GM19438 (cell line): ENCODE measurements around the gene LPP.

Source experiments
- ATAC-seq: cut with Tn5 transposase; IDR thresholded peaks from one replicate; pipeline ENCODE4 v1.9.1; 2021; ENCODE audit warnings: low read depth; ENCODE audit not compliant: unreplicated experiment

Gene LPP

GRCh38 chr3:188707381-188708288 is 553.7 kb downstream of the LPP start:
- no peak for ATAC-seq

DNA sequence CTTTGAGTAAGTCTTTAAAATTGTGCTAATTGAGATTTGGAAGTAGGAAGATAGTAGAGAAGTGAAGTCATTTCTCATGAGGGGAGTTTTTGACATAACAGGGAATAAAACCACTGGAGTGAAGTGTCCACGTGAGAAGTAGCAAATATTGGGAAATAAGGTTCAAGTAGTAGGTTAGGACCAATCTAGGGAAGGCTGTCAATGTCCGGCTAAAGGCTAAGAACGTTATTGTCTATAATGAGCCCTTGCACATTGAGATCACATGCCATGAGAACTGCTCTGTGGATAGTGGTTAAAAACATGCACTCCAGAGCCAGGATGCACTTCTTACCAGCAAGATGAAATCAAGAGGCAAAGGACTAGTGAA is 557.9 kb downstream of the LPP start:
- no peak for ATAC-seq

DNA sequence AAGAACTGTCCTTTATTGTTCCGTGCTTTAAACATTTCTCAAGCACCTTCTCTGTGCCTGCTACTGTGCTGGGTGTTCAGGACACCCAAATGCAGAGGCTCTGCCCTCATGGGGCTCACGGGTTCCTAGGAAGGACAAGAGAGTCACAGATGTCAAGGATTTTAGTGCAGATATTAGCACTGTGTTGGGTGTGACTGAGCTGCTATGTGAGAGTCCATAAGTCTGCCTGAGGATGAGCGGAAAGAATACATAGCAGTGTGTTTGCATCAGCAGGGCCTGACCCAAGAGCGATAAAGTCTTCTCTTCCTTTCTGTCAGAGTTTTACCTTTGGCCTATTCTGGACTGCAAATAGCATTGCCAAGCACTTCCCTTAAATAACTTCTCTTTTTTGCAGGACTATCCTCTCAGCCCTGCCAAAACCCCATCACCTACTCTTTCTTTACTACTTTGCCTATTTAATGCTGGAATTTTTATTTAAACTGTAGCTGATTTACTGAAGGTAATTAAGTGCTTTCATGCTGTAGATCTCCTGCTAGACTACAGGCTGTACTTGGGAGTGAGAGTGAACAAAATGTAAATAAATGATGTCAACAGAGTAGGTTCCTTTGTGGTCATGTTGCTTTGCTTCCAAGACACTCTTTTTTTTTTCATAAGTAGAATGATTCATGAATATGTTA is 558.4 kb downstream of the LPP start:
- ATAC-seq = no peak

DNA sequence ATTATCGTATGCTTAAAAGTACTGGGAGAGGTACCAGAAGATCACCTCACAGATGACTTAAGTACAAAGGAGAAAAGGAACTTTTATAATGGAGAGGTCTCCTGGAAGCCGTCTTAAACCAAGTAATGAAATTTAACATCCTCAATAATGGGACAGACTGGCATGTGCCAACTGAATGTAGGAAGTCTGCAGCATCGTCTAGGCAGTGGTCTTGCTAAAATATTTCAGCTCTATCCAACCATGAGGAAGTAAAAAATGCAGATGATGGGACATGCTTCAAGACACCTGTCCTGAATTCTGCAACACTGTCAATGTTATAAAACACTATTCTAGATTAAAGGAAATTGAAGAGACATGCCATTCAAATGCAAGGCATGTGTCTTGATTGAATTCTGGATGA is 559.0 kb downstream of the LPP start:
- ATAC-seq = no peak

DNA sequence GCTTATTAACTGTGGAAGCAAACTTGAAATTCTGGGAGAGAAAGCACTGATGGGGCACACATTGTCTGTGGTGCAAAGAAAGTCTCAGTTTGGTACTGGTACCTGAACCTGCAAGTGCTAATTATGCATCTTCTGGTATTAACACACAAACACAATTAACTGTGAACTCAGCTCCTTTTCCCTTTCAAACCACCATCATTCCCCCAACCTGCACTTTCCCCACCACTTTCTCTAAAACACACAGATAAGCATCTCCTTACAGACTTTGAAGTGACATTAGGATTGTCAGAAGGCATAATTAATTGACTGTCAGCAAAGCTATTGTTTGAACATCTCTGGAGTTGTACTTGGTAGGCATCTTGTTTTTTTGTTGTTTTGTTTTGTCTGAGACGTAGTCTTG is 565.6 kb downstream of the LPP start:
- ATAC-seq = no peak

DNA sequence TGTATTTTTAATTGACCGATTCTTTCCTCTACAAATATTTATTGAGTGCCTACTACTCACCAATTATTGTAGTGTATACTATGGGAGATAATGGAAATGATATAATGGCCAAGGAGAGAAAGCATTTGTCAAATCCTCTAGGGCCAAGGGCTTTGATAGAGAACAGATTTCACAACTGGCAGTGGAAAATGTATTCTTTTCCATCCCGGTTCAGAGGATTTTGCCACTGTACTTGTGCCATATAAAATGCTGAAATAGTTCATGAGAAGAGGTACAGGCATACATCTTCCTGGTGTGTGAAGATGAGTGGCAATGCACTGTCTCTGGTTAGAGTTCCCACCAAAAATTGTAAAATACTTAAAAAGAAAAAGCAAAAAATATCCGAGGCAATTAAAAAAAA is 566.3 kb downstream of the LPP start:
- ATAC-seq = no peak

- no peak for ATAC-seq
These were observed 566.7 kb downstream of the LPP start for GRCh38 chr3:188720636-188721035.

- no peak for ATAC-seq
These were observed 567.4 kb downstream of the LPP start for GRCh38 chr3:188721312-188721711.

GRCh38 chr3:188721990-188722389 is 568.0 kb downstream of the LPP start:
- ATAC-seq = no peak

- no peak for ATAC-seq
These were observed 569.0 kb downstream of the LPP start for GRCh38 chr3:188722963-188723362.

GRCh38 chr3:188727052-188727451 is 573.1 kb downstream of the LPP start:
- no peak for ATAC-seq

DNA sequence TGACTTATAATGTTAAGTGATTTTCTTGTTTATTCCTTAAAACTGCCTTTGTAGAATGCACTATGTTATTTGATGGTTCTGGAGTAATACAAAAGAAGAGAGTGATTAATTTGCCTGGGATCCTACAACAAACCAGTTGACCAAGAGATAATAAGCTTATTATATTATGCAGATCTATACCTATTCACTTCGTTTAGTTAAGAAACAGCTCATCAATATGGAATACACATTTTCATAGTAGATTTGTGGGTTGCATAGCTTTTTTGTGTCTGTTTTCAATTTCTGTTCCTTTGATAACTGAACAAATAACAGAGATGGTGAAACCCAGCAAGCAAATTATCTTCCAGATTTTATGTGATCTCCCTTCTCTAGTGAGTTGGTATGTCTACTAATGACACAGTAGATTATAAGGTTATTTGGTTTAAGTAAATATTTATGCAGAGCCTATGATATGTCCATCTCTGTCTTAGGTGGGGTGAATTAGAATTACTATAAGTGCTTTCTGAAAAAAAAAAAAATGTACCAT is 574.5 kb downstream of the LPP start:
- no peak for ATAC-seq

DNA sequence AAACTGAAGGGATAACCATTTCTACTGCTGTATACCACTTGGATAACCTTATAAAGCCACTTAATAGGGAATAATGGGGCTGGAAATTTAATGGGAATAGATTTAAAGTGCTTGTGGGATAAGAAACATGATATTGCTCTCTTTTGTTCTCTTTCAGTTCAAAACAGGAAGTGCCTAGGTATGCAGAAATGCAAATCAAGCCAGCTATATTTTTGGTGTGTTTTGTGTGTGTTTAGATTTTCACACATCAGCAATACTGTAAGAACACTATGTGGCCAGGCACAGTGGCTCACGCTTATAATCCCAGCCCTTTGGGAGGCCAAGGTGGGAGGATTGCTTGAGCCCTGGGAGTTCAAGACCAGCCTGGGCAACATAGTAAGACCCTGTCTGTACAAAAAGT is 575.5 kb downstream of the LPP start:
- no peak for ATAC-seq

DNA sequence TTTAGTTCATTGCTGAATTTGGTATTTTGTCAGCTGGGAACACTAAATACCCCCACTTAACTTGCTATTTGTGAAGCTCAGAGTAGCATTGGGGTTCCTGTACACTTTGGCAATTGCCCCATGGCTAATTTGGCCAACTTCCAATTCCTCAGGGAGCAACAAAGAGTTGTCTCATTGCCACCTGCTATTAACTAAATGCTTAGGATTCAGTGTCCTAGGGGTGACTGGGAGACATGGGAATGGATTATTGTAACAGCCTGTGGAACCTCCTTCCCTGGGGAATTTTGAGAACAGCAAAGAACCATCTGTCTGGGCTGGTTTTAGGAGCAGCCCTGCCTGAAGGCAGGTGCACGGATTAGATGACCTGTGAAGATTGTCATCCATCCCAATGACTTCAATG is 580.4 kb downstream of the LPP start:
- ATAC-seq = no peak

GRCh38 chr3:188739511-188739910 is 585.6 kb downstream of the LPP start:
- no peak for ATAC-seq

DNA sequence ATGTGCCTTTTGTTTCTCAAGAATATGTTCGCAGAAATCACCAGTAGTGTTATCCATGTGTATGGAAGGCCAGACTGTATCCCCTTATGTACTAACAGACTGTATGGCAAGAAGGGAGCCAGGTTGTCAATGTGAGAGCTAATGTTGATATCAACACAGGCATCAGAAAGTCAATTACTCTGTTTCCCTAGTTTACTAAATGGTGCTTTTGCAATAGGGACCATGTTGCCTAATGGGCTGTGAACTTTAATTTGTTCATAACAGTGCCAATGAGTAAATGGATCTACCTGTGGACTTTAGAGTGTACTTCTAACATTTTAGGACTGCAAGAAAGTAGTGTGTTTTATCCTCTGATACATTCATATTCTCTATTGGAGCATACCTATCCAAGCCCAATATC is 586.1 kb downstream of the LPP start:
- no peak for ATAC-seq

GRCh38 chr3:188742755-188743550 is 589.0 kb downstream of the LPP start:
- no peak for ATAC-seq

GRCh38 chr3:188744166-188744565 is 590.2 kb downstream of the LPP start:
- no peak for ATAC-seq

DNA sequence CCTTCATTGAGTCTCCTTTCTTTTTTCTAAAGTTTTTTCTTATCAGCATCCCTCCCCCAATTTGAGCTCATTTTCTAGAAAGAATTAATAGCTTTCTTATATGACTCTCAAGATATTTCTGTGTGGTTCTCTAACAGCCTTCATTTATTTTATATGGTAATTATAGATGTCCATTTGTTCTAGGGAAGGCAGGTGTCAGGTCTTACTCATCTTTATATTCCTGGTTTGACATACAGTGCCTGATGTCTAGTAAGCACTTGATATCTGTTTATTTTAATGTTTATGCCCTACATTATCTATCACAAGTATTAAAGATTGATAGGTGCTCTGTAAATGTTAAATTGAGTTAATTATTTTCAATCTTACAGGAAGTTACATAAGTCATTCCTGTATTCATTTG is 591.1 kb downstream of the LPP start:
- no peak for ATAC-seq

DNA sequence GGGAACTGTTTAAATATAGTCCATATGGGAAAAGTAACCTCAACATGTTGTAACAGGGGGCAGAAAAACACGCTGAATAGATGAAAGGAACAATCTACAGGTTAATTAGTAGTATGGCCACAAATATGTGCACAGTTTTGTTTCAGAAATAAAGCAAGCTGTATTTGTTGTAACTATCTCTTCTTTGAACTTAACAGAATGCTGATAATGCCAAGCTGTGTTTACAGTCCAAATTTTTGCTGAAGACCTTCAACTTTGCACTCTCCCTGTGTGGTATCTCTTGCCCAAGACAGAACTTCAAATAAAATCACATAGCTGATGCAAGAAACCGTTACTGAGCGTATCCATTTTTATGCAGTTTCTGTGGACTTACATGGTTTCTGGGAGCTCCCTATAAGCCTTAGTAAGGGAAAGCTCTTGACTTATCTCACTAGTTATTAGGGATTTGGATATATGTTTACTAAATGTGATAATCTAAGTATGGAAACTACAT is 592.4 kb downstream of the LPP start:
- no peak for ATAC-seq

GRCh38 chr3:188747489-188747888 is 593.5 kb downstream of the LPP start:
- ATAC-seq = no peak
